Measurements from ENCODE around the gene BLOC1S6. TPM values are rescaled to one million over a fixed set of nuclear protein-coding genes. Genes with fewer than 3 reads are reported as not detected.

Gene BLOC1S6
- total RNA-seq, 1 donor from 2014 or later, result 54.4 TPM

GRCh38 chr15:45606413-45606812 is 19.2 kb downstream of the BLOC1S6 start:
- Mint-ChIP-seq H3K36me3 (ENCODE audit: low read depth) (peaks cover 8% of the 10 kb centered on the region), H3K9me3 (no peaks in the 10 kb centered on the region), H3K4me1 (no peaks in the 10 kb centered on the region), H3K27ac (ENCODE audit: unreplicated experiment) (no peak overlapping the region), H3K4me3 (no peak overlapping the region), H3K27me3 (ENCODE audit: low read depth) (no peaks in the 10 kb centered on the region)
- TF ChIP-seq, protein P1, sequence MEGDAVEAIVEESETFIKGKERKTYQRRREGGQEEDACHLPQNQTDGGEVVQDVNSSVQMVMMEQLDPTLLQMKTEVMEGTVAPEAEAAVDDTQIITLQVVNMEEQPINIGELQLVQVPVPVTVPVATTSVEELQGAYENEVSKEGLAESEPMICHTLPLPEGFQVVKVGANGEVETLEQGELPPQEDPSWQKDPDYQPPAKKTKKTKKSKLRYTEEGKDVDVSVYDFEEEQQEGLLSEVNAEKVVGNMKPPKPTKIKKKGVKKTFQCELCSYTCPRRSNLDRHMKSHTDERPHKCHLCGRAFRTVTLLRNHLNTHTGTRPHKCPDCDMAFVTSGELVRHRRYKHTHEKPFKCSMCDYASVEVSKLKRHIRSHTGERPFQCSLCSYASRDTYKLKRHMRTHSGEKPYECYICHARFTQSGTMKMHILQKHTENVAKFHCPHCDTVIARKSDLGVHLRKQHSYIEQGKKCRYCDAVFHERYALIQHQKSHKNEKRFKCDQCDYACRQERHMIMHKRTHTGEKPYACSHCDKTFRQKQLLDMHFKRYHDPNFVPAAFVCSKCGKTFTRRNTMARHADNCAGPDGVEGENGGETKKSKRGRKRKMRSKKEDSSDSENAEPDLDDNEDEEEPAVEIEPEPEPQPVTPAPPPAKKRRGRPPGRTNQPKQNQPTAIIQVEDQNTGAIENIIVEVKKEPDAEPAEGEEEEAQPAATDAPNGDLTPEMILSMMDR (conservative IDR thresholded peaks at IDR 0.05), result no peak
- no peak for DNase-seq (ENCODE audit: low read depth, low spot score)

DNA sequence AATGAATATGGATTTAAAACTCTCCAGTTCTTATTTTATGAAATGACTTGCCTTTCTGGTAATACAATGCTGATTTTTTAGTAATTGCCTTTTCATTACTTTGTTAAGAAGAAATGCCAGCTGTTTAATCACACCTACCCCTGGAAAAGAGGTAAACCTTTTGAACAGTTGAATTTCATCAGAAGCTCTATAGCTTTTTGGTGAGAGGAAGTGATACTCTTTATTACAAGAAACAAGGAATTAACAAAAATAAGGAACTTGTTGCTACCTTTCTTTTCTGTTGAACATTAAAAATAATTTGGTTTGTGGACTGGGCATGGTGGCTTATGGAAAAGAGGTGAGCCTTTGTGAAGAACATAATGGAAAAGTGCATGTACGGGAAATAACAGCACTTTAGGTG is 19.7 kb downstream of the BLOC1S6 start:
- TF ChIP-seq, protein P1 (conservative IDR thresholded peaks at IDR 0.05), result no peak
- Mint-ChIP-seq H3K27ac (ENCODE audit: unreplicated experiment) (no peak overlapping the region), H3K36me3 (ENCODE audit: low read depth) (peaks cover 8% of the 10 kb centered on the region), H3K27me3 (ENCODE audit: low read depth) (no peaks in the 10 kb centered on the region), H3K9me3 (no peaks in the 10 kb centered on the region), H3K4me3 (no peak overlapping the region), H3K4me1 (no peaks in the 10 kb centered on the region)
- DNase-seq (ENCODE audit: low read depth, low spot score), result no peak

GRCh38 chr15:45611305-45611704 is 24.1 kb downstream of the BLOC1S6 start:
- H3K4me3 Mint-ChIP-seq, result no peak overlapping the region
- no peak for DNase-seq (ENCODE audit: low read depth, low spot score)
- no peaks in the 10 kb centered on the region for H3K27me3 Mint-ChIP-seq (ENCODE audit: low read depth)
- H3K9me3 Mint-ChIP-seq, result no peaks in the 10 kb centered on the region
- TF ChIP-seq, protein P1 (conservative IDR thresholded peaks at IDR 0.05), result peak; percentile 64
- peaks cover 5% of the 10 kb centered on the region for H3K36me3 Mint-ChIP-seq (ENCODE audit: low read depth)
- no peak overlapping the region for H3K27ac Mint-ChIP-seq (ENCODE audit: unreplicated experiment)
- no peaks in the 10 kb centered on the region for H3K4me1 Mint-ChIP-seq

DNA sequence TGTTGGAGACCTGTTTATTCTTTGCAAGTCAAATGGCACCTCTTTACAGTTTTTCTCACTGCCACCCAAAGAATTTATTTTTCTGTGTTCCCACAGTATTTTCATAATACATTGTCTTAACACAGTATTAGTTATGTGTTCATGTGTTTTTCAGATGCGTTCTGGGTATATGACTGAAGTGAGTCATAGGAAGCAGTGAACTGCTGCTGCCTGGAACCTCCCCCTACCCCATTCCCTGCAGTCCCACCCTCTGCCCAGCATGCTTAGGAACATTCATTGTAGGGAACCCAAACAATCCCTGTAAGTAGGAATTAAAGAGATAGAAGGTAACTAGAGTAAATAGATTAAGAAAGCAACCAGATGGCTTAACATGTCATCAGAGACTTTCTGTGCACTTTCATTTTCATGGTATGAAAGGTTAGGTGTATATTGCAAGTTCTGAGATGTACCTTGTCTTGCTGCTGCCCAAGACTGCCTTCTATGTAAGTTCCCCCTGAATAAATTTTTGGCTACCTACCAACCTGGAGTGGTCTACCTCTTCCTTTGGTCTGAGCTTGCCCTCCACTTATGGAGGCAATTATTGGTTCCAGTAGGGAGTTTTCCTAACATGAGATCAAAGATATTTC is 25.7 kb downstream of the BLOC1S6 start:
- Mint-ChIP-seq H3K4me1 (no peaks in the 10 kb centered on the region), H3K27me3 (ENCODE audit: low read depth) (no peaks in the 10 kb centered on the region), H3K9me3 (no peaks in the 10 kb centered on the region), H3K36me3 (ENCODE audit: low read depth) (no peaks in the 10 kb centered on the region), H3K27ac (ENCODE audit: unreplicated experiment) (no peak overlapping the region), H3K4me3 (no peak overlapping the region)
- TF ChIP-seq, protein P1 (conservative IDR thresholded peaks at IDR 0.05), result no peak
- no peak for DNase-seq (ENCODE audit: low read depth, low spot score)

DNA sequence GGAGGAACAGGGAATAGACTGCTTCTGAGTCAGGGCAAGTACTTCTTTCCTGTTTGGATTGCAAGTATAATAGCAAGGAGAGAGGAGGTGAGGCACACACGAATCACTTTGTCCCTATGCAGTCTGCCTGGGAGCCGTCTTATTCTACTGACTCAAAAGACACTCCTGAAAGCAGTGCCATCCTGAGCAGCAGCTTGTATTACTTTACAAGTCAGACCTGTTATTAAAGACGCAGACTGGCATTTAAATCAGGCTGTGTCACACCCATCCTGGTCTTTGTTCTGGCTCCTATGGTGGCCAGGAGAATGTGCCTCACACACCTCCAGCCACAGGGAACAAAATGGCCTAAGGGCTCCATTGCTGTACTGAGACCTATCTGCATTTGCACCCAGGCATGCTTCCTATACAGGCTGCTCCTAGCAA is 29.7 kb downstream of the BLOC1S6 start:
- Mint-ChIP-seq H3K36me3 (ENCODE audit: low read depth) (no peaks in the 10 kb centered on the region), H3K27ac (ENCODE audit: unreplicated experiment) (no peak overlapping the region), H3K4me1 (no peaks in the 10 kb centered on the region), H3K9me3 (no peaks in the 10 kb centered on the region), H3K4me3 (no peak overlapping the region), H3K27me3 (ENCODE audit: low read depth) (peaks cover 3% of the 10 kb centered on the region)
- no peak for DNase-seq (ENCODE audit: low read depth, low spot score)
- TF ChIP-seq, protein P1 (conservative IDR thresholded peaks at IDR 0.05), result no peak

All from neural crest cell (in vitro differentiated cells).